Stimulated activated effector memory CD8-positive, alpha-beta T cell treated with anti-CD3 and anti-CD28 coated beads, Interleukin-12 subunit alpha, Interleukin-12 subunit beta, amount 100 ng/mL, for 72 hours (primary cell): ENCODE measurements around the gene BFSP2.
A peak's percentile ranks its signal among the peaks of the same experiment; 100 is the strongest.

Experiments
- ATAC-seq: fragments of 150-1000 bp; cut with Tn5 transposase; 2 replicates; pipeline ENCODE4 v1.10.0; 2021
- DNase-seq, 2 donors: peaks; one replicate each; pipeline ENCODE4 v3.0.0; 2021 to 2022; ENCODE audit warnings: low spot score in 2 of 2
- H3K27ac Mint-ChIP-seq: one replicate; pipeline ENCODE4 v1.8.0; 2022; ENCODE audit warnings: mild to moderate bottlenecking, mixed read lengths
- H3K36me3 Mint-ChIP-seq: one replicate; pipeline ENCODE4 v1.8.0; 2022; ENCODE audit warnings: mild to moderate bottlenecking, mixed read lengths
- H3K4me1 Mint-ChIP-seq: one replicate; pipeline ENCODE4 v1.8.0; 2022; ENCODE audit warnings: mixed read lengths
- H3K4me3 Mint-ChIP-seq: one replicate; pipeline ENCODE4 v1.8.0; 2022; ENCODE audit warnings: mild to moderate bottlenecking, mixed read lengths
- H3K9me3 Mint-ChIP-seq: one replicate; pipeline ENCODE4 v1.8.0; 2022; ENCODE audit warnings: mixed read lengths

BFSP2 gene

GRCh38 chr3:133453383-133453782 lies 53.5 kb downstream of the BFSP2 start:
- DNase-seq = no peak
- H3K27ac Mint-ChIP-seq = no peak overlapping the region

GRCh38 chr3:133455281-133455680 lies 55.4 kb downstream of the BFSP2 start:
- Mint-ChIP-seq H3K4me1 (peaks cover 2% of the 10 kb centered on the region), H3K9me3 (no peaks in the 10 kb centered on the region), H3K36me3 (no peaks in the 10 kb centered on the region), H3K27ac (peak overlapping the region; percentile 8), H3K4me3 (no peak overlapping the region)
- ATAC-seq = no peak
- no peak for DNase-seq

More at GRCh38 chr3:133453383-133453782, 53.5 kb downstream of the BFSP2 start:
- ATAC-seq = no peak
- Mint-ChIP-seq H3K4me1 (peaks cover 21% of the 10 kb centered on the region), H3K4me3 (no peak overlapping the region), H3K9me3 (no peaks in the 10 kb centered on the region), H3K36me3 (no peaks in the 10 kb centered on the region)

- DNase-seq = no peak
- no peak for ATAC-seq
- Mint-ChIP-seq H3K4me3 (no peak overlapping the region), H3K9me3 (no peaks in the 10 kb centered on the region), H3K4me1 (no peaks in the 10 kb centered on the region), H3K27ac (peak overlapping the region; percentile 8), H3K36me3 (no peaks in the 10 kb centered on the region)
Measured at GRCh38 chr3:133455960-133456359, 56.1 kb downstream of the BFSP2 start.

DNA sequence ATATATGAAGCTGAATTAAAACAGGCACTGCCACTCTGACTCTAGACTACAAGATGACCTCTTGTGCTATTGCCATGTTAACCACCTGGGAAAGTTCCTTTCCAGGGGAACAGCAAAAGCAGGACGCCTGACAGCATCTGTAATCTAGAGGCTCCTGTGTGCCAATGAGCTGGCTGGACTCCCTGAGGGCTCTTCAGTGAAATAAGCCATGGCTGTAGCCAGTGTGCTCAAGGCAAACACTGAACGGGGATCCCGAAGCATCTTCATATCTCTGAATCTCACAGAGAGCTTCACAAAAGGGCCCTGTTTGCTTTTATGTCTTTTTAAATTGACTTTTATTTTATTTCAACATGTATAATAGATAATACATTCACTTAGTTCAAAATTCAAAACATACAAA lies 57.2 kb downstream of the BFSP2 start:
- H3K4me1 Mint-ChIP-seq = no peaks in the 10 kb centered on the region
- no peaks in the 10 kb centered on the region for H3K9me3 Mint-ChIP-seq
- no peak overlapping the region for H3K27ac Mint-ChIP-seq
- ATAC-seq = no peak
- H3K4me3 Mint-ChIP-seq = no peak overlapping the region
- DNase-seq = no peak
- H3K36me3 Mint-ChIP-seq = no peaks in the 10 kb centered on the region

DNA sequence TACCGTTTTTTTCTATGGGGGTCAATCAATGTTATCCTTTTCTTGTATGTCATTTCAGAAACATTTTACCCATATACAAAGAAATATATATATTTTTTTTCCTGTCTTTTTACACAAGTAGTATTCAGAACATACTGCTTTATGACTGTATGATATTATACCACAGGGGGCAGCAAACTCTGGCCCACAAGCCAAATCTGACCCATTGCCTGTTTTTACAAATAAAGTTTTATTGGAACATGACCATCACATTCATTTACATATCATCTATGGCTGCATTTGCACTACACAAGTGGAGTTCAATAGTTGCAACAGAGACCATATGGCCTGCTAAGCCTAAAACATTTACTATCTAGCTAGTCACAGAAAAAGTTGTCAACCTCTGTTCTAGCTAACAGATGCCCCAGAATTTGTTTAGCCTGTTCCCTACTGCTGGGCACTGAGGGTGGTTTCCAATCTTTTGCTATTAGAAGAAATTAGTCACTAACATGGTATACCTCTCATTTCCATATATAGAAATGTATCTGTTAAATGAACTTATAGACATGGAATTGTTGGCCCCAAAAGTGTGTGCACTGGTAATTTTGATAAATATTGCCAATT lies 57.7 kb downstream of the BFSP2 start:
- Mint-ChIP-seq H3K36me3 (no peaks in the 10 kb centered on the region), H3K9me3 (no peaks in the 10 kb centered on the region), H3K4me1 (no peaks in the 10 kb centered on the region), H3K27ac (no peak overlapping the region), H3K4me3 (no peak overlapping the region)
- ATAC-seq (no peak), DNase-seq (no peak)

DNA sequence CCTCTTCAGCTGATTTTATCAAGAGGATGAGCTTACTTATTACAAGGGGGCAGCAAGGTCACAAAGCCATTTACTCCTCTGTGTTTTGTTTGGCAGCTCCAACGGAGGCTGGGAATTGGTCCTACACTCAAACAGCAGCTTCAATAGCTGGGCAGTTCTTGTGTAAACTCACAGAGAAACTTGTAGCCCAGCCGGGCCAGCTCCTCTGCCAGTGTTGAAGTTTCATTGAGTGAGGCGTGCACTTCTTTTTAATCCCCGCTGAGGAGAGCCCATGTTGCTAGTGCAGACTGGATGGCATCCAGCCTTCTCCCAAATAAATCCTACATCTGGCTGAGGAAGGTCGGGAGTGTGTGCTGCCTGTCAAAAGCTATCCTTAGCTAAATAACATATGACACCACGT lies 59.5 kb downstream of the BFSP2 start:
- Mint-ChIP-seq H3K9me3 (no peaks in the 10 kb centered on the region), H3K36me3 (no peaks in the 10 kb centered on the region), H3K27ac (no peak overlapping the region), H3K4me3 (no peak overlapping the region), H3K4me1 (no peaks in the 10 kb centered on the region)
- ATAC-seq (no peak), DNase-seq (no peak)

GRCh38 chr3:133460809-133461208 lies 61.0 kb downstream of the BFSP2 start:
- Mint-ChIP-seq H3K27ac (no peak overlapping the region), H3K4me3 (no peak overlapping the region), H3K36me3 (no peaks in the 10 kb centered on the region), H3K9me3 (no peaks in the 10 kb centered on the region), H3K4me1 (no peaks in the 10 kb centered on the region)
- no peak for DNase-seq
- ATAC-seq = peak; percentile 45

DNA sequence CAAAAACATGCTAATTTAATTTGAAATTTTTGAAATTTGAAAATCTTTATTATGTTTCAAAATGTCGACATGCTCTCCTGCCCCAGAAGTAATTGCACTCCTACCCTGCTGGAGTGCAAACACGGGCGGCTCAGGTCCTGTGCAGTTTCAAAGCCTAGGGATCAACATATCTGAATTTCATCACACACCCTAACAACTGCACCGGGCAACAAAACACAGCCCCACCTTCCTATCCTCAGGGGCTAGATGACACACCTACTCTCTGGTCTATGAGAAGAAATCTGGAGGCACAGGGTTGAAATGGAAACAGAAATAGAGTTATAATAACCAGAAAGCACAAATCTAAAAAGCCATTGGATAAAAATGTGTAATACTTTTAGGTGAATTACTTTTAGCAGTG lies 61.4 kb downstream of the BFSP2 start:
- Mint-ChIP-seq H3K4me1 (no peaks in the 10 kb centered on the region), H3K9me3 (no peaks in the 10 kb centered on the region), H3K4me3 (no peak overlapping the region), H3K36me3 (no peaks in the 10 kb centered on the region), H3K27ac (no peak overlapping the region)
- no peak for DNase-seq
- ATAC-seq = no peak

DNA sequence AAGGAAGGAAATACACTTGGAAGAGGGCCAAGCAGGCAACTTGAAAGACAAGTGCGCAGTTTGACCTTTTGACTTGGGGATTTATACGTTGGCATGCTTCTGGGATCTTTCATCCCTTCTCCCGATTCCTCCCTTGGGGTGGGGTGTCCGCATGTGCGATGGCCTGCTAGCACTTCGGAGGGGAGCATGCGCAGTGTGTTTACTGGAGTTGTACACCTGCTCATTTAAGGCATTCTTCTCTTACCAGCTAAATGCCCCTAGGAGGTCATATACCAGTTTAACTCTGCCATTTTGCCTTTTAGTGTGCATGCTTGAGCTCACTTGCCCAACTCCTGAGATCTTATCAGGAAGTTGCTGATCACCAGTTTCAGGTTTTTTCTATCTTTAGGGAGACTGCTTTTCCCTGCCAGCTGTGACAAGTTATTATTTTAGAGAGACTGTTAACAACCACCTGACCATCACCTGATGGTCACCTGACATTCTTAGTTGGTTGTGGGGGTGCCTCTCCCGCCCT lies 63.5 kb downstream of the BFSP2 start:
- ATAC-seq = no peak
- H3K27ac Mint-ChIP-seq = no peak overlapping the region

DNA sequence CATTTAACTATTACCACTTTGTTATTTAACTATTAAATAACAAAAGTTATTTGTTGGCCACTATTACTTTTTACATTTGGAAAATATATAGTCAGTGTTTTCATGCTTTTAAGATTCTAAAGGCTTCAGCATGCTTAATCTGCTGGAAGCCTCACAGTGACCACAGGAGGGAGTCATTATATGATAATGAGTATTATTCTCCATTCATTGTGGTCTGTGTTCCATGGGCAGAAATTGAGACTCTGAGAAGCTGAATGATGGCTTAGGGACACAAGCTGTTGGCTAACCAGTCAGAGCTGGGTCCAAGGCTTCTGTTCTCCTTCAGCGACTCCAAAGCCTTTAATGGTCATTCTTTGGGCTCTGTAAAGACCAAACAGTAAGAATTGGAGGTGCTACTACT lies 64.7 kb downstream of the BFSP2 start:
- Mint-ChIP-seq H3K4me1 (peaks cover 9% of the 10 kb centered on the region), H3K36me3 (no peaks in the 10 kb centered on the region), H3K9me3 (no peaks in the 10 kb centered on the region), H3K27ac (no peak overlapping the region), H3K4me3 (no peak overlapping the region)
- peak; percentile 64 for ATAC-seq
- DNase-seq = no peak

More for the DNA sequence above, 63.5 kb downstream of the BFSP2 start:
- no peak for DNase-seq
- Mint-ChIP-seq H3K4me1 (peaks cover 9% of the 10 kb centered on the region), H3K4me3 (no peak overlapping the region), H3K36me3 (no peaks in the 10 kb centered on the region), H3K9me3 (no peaks in the 10 kb centered on the region)

GRCh38 chr3:133466531-133467386 lies 66.9 kb downstream of the BFSP2 start:
- Mint-ChIP-seq H3K36me3 (no peaks in the 10 kb centered on the region), H3K4me1 (peaks cover 9% of the 10 kb centered on the region), H3K4me3 (no peak overlapping the region), H3K9me3 (no peaks in the 10 kb centered on the region), H3K27ac (no peak overlapping the region)
- ATAC-seq (no peak), DNase-seq (no peak)

- DNase-seq (no peak), ATAC-seq (no peak)
- H3K9me3 Mint-ChIP-seq = no peaks in the 10 kb centered on the region
- H3K27ac Mint-ChIP-seq = no peak overlapping the region
- no peaks in the 10 kb centered on the region for H3K36me3 Mint-ChIP-seq
- H3K4me3 Mint-ChIP-seq = no peak overlapping the region
- peaks cover 9% of the 10 kb centered on the region for H3K4me1 Mint-ChIP-seq
Measured at GRCh38 chr3:133467780-133468179, 67.9 kb downstream of the BFSP2 start.

- peak; percentile 83 for ATAC-seq
- H3K4me1 Mint-ChIP-seq = peaks cover 9% of the 10 kb centered on the region
- H3K27ac Mint-ChIP-seq = no peak overlapping the region
- DNase-seq = no peak
- H3K9me3 Mint-ChIP-seq = no peaks in the 10 kb centered on the region
- H3K36me3 Mint-ChIP-seq = no peaks in the 10 kb centered on the region
- no peak overlapping the region for H3K4me3 Mint-ChIP-seq
Measured at GRCh38 chr3:133468251-133468721, 68.4 kb downstream of the BFSP2 start.

- Mint-ChIP-seq H3K9me3 (no peaks in the 10 kb centered on the region), H3K36me3 (no peaks in the 10 kb centered on the region), H3K4me3 (no peak overlapping the region), H3K4me1 (peaks cover 9% of the 10 kb centered on the region), H3K27ac (no peak overlapping the region)
- no peak for DNase-seq
- ATAC-seq = no peak
Measured at GRCh38 chr3:133469140-133469731, 69.4 kb downstream of the BFSP2 start.

GRCh38 chr3:133472242-133472641 lies 72.4 kb downstream of the BFSP2 start:
- Mint-ChIP-seq H3K27ac (no peak overlapping the region), H3K4me3 (no peak overlapping the region), H3K36me3 (no peaks in the 10 kb centered on the region), H3K9me3 (no peaks in the 10 kb centered on the region), H3K4me1 (peaks cover 9% of the 10 kb centered on the region)
- ATAC-seq = no peak
- DNase-seq = no peak
